Measurements from ENCODE around the gene ATP2B1.

The ATP2B1 gene

DNA sequence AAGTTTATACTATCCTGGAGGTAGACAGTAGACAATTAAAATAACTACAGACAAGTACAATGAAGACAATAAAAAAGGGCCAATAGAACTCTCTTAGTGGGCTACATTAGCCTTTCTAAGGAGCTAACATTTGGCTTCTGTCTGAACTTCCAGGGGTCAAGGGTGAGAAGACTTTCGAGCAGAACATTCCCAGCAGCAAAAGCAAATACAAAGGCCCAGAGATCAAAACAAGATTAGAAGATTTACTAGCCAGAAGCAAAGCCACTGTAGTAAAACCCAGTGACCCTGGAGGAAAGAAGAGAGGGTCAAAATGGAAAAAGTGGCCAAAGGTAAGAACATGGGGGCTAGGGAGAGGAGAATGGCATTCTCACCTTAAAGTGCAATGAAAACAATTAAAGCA is 63.2 kb downstream of the ATP2B1 start:
- TF ChIP-seq SUZ12 (IDR thresholded peaks at IDR 0.05; ENCODE audit: extremely low read depth, insufficient read depth, insufficient read length) (no peak), ZNF274 (IDR thresholded peaks at IDR 0.05; ENCODE audit: low read depth, low read length) (no peak), YY1 (IDR thresholded peaks at IDR 0.05; ENCODE audit: insufficient read depth, insufficient read length) (no peak)
- Histone ChIP-seq H3K27me3 (ENCODE audit: insufficient read depth, insufficient read length) (no peaks in the 10 kb centered on the region), H3K4me1 (ENCODE audit: insufficient read depth, insufficient read length) (peaks cover 4% of the 10 kb centered on the region), H3K9ac (ENCODE audit: insufficient read length, low read depth) (no peak overlapping the region), H3K36me3 (ENCODE audit: insufficient read depth, insufficient read length, low read length) (peaks cover 12% of the 10 kb centered on the region), H3K4me3 (ENCODE audit: insufficient read length, low read depth) (no peak overlapping the region), H3K9me3 (ENCODE audit: insufficient read depth, low read length) (peaks cover 9% of the 10 kb centered on the region; the same call in 1 of the 2 replicates)
- no peak for DNase-seq (ENCODE audit: low read depth, low spot score)

DNA sequence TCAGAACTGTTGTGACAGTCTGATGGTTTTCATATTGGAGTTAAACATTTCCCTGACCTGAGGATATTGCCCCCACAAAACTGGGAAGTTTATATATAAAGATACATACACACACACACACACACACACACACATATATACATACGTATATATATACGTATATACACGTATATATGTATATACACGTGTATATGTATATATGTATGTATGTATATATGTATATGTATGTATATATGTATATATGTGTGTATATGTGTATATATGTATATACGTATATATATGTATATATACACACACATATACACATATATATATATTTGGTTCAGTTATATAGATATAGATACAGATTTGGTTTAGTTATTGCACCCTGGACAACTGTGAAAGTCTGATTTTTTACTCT is 65.7 kb downstream of the ATP2B1 start:
- no peaks in the 10 kb centered on the region for H3K9me3 ChIP-seq (ENCODE audit: insufficient read depth, low read length)
- no peak overlapping the region for H3K9ac ChIP-seq (ENCODE audit: insufficient read length, low read depth)
- H3K4me3 ChIP-seq (ENCODE audit: insufficient read length, low read depth), result no peak overlapping the region
- DNase-seq (ENCODE audit: low read depth, low spot score), result no peak
- TF ChIP-seq ZNF274 (IDR thresholded peaks at IDR 0.05; ENCODE audit: low read depth, low read length) (no peak), YY1 (IDR thresholded peaks at IDR 0.05; ENCODE audit: insufficient read depth, insufficient read length) (no peak), SUZ12 (IDR thresholded peaks at IDR 0.05; ENCODE audit: extremely low read depth, insufficient read depth, insufficient read length) (no peak)
- no peaks in the 10 kb centered on the region for H3K4me1 ChIP-seq (ENCODE audit: insufficient read depth, insufficient read length)
- peaks cover 12% of the 10 kb centered on the region for H3K36me3 ChIP-seq (ENCODE audit: insufficient read depth, insufficient read length, low read length)
- no peaks in the 10 kb centered on the region for H3K27me3 ChIP-seq (ENCODE audit: insufficient read depth, insufficient read length)

GRCh38 chr12:89636776-89637160 is 71.9 kb downstream of the ATP2B1 start:
- H3K4me3 ChIP-seq (ENCODE audit: insufficient read length, low read depth), result no peak overlapping the region
- DNase-seq (ENCODE audit: low read depth, low spot score), result no peak
- H3K9ac ChIP-seq (ENCODE audit: insufficient read length, low read depth), result no peak overlapping the region
- no peaks in the 10 kb centered on the region for H3K9me3 ChIP-seq (ENCODE audit: insufficient read depth, low read length)
- no peaks in the 10 kb centered on the region for H3K27me3 ChIP-seq (ENCODE audit: insufficient read depth, insufficient read length)
- TF ChIP-seq ZNF274 (IDR thresholded peaks at IDR 0.05; ENCODE audit: low read depth, low read length), result no peak
- no peak for TF ChIP-seq SUZ12 (IDR thresholded peaks at IDR 0.05; ENCODE audit: extremely low read depth, insufficient read depth, insufficient read length)
- no peak for TF ChIP-seq YY1 (IDR thresholded peaks at IDR 0.05; ENCODE audit: insufficient read depth, insufficient read length)
- peaks cover 17% of the 10 kb centered on the region for H3K36me3 ChIP-seq (ENCODE audit: insufficient read depth, insufficient read length, low read length)
- no peaks in the 10 kb centered on the region for H3K4me1 ChIP-seq (ENCODE audit: insufficient read depth, insufficient read length)

GRCh38 chr12:89636052-89636775 is 72.4 kb downstream of the ATP2B1 start:
- Histone ChIP-seq H3K4me1 (ENCODE audit: insufficient read depth, insufficient read length) (no peaks in the 10 kb centered on the region), H3K9ac (ENCODE audit: insufficient read length, low read depth) (no peak overlapping the region), H3K4me3 (ENCODE audit: insufficient read length, low read depth) (no peak overlapping the region), H3K36me3 (ENCODE audit: insufficient read depth, insufficient read length, low read length) (peaks cover 13% of the 10 kb centered on the region), H3K27me3 (ENCODE audit: insufficient read depth, insufficient read length) (no peaks in the 10 kb centered on the region), H3K9me3 (ENCODE audit: insufficient read depth, low read length) (no peaks in the 10 kb centered on the region)
- no peak for TF ChIP-seq SUZ12 (IDR thresholded peaks at IDR 0.05; ENCODE audit: extremely low read depth, insufficient read depth, insufficient read length)
- TF ChIP-seq YY1 (IDR thresholded peaks at IDR 0.05; ENCODE audit: insufficient read depth, insufficient read length), result no peak
- TF ChIP-seq ZNF274 (IDR thresholded peaks at IDR 0.05; ENCODE audit: low read depth, low read length), result no peak
- no peak for DNase-seq (ENCODE audit: low read depth, low spot score)

DNA sequence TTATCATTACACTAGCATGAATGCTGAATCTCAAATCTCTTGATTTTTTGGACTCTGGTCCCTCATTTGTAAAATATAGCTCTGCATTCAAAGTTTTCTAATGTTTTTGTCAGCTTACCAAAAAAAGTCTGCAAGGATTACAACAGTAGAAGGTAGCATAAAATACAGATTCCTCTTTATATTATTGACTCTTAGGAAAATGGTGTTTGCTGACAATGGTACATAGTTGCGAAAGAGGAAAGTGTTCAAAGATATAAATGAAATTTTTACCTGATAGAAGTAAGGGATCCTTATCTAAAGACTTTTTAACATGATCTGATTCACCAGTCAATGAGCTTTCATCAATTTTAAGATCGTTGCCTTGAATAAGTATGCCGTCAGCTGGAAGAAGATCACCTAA is 74.1 kb downstream of the ATP2B1 start:
- DNase-seq (ENCODE audit: low read depth, low spot score), result no peak
- Histone ChIP-seq H3K9ac (ENCODE audit: insufficient read length, low read depth) (no peak overlapping the region), H3K9me3 (ENCODE audit: insufficient read depth, low read length) (no peaks in the 10 kb centered on the region), H3K4me3 (ENCODE audit: insufficient read length, low read depth) (no peak overlapping the region), H3K36me3 (ENCODE audit: insufficient read depth, insufficient read length, low read length) (peaks cover 12% of the 10 kb centered on the region), H3K4me1 (ENCODE audit: insufficient read depth, insufficient read length) (no peaks in the 10 kb centered on the region), H3K27me3 (ENCODE audit: insufficient read depth, insufficient read length) (no peaks in the 10 kb centered on the region)
- TF ChIP-seq YY1 (IDR thresholded peaks at IDR 0.05; ENCODE audit: insufficient read depth, insufficient read length), result no peak
- TF ChIP-seq SUZ12 (IDR thresholded peaks at IDR 0.05; ENCODE audit: extremely low read depth, insufficient read depth, insufficient read length), result no peak
- no peak for TF ChIP-seq ZNF274 (IDR thresholded peaks at IDR 0.05; ENCODE audit: low read depth, low read length)

DNA sequence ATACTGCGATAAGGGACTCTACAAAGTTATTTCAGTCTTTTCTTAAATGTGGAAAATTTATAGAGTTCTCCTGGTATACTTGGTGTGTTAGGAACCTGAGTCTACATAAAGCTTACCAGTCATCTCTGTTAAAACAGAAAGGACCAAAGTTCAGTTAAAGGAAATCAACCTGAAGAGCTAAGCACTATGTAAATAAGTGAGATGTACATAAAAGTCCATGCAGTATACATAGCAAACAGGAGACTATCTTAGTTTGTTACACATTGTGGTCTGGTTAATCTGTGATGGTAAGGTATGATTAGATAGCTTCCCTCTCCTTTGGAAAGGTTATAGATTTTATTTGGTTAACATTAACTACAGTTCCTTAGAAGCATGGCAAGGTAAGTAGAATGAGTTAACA is 75.9 kb downstream of the ATP2B1 start:
- H3K27me3 ChIP-seq (ENCODE audit: insufficient read depth, insufficient read length), result no peaks in the 10 kb centered on the region
- DNase-seq (ENCODE audit: low read depth, low spot score), result no peak
- H3K4me3 ChIP-seq (ENCODE audit: insufficient read length, low read depth), result no peak overlapping the region
- H3K9ac ChIP-seq (ENCODE audit: insufficient read length, low read depth), result no peak overlapping the region
- H3K36me3 ChIP-seq (ENCODE audit: insufficient read depth, insufficient read length, low read length), result peaks cover 25% of the 10 kb centered on the region
- no peaks in the 10 kb centered on the region for H3K9me3 ChIP-seq (ENCODE audit: insufficient read depth, low read length)
- H3K4me1 ChIP-seq (ENCODE audit: insufficient read depth, insufficient read length), result no peaks in the 10 kb centered on the region
- TF ChIP-seq SUZ12 (IDR thresholded peaks at IDR 0.05; ENCODE audit: extremely low read depth, insufficient read depth, insufficient read length) (no peak), YY1 (IDR thresholded peaks at IDR 0.05; ENCODE audit: insufficient read depth, insufficient read length) (no peak), ZNF274 (IDR thresholded peaks at IDR 0.05; ENCODE audit: low read depth, low read length) (no peak)

- H3K9ac ChIP-seq (ENCODE audit: insufficient read length, low read depth), result no peak overlapping the region
- no peaks in the 10 kb centered on the region for H3K4me1 ChIP-seq (ENCODE audit: insufficient read depth, insufficient read length)
- H3K9me3 ChIP-seq (ENCODE audit: insufficient read depth, low read length), result no peaks in the 10 kb centered on the region
- H3K36me3 ChIP-seq (ENCODE audit: insufficient read depth, insufficient read length, low read length), result peaks cover 11% of the 10 kb centered on the region
- H3K27me3 ChIP-seq (ENCODE audit: insufficient read depth, insufficient read length), result no peaks in the 10 kb centered on the region
- no peak for TF ChIP-seq ZNF274 (IDR thresholded peaks at IDR 0.05; ENCODE audit: low read depth, low read length)
- TF ChIP-seq SUZ12 (IDR thresholded peaks at IDR 0.05; ENCODE audit: extremely low read depth, insufficient read depth, insufficient read length), result no peak
- no peak for TF ChIP-seq YY1 (IDR thresholded peaks at IDR 0.05; ENCODE audit: insufficient read depth, insufficient read length)
- no peak for DNase-seq (ENCODE audit: low read depth, low spot score)
- H3K4me3 ChIP-seq (ENCODE audit: insufficient read length, low read depth), result no peak overlapping the region
Measured at GRCh38 chr12:89622115-89622514, 86.5 kb downstream of the ATP2B1 start.
